GM19099 (cell line): Measurements from ENCODE around the gene STXBP1.

Experiments
- POLR2A ChIP-seq: IDR thresholded peaks from 3 replicates; pipeline ENCODE4 v1.6.1; 2011; ENCODE audit warnings: low read depth; ENCODE audit not compliant: insufficient read length; ENCODE audit errors: extremely low read depth

Gene STXBP1

DNA sequence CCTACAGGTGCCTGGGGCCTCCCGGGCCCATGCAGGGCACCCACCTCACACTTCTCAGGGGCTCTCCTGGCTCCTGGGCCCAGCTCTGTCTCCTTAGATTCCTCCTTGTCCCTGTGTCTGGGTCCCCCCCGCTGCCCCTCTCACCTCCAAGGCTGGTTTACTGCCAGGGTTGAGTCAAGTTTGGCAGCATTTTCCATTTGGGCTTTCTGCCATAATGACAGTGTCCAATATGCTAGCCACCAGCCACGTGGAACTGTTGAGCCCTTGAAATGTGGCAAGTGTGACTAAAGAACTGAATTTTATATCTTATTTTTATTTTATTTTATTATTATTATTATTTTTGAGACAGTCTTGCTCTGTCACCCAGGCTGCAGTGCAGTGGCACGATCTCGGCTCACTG lies 105.7 kb downstream of the STXBP1 start:
- no peak for TF ChIP-seq POLR2A

- TF ChIP-seq POLR2A, result no peak
Observed at GRCh38 chr9:127720031-127720864, 108.2 kb downstream of the STXBP1 start.

GRCh38 chr9:127720865-127721227 lies 108.8 kb downstream of the STXBP1 start:
- no peak for TF ChIP-seq POLR2A

DNA sequence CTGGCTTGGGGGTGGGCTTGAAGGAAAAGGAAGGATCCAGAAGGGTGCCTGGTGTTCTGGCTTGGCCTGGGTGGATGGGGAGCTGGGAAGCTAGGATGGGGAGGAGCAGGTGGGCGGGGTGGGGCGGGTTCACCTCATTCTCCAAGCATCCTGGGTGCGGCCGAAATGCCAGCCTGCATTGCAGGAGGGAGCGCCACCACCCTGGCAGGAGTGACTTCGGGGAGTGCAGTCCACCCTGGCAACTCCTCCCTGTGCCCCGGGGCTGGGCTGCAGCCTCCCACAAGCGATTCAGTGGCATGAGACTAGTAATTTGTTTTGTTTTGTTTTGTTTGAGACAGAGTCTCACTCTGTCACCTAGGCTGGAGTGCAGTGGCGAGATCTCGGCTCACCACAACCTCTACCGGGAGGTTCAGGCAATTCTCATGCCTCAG lies 109.3 kb downstream of the STXBP1 start:
- TF ChIP-seq POLR2A, result no peak

DNA sequence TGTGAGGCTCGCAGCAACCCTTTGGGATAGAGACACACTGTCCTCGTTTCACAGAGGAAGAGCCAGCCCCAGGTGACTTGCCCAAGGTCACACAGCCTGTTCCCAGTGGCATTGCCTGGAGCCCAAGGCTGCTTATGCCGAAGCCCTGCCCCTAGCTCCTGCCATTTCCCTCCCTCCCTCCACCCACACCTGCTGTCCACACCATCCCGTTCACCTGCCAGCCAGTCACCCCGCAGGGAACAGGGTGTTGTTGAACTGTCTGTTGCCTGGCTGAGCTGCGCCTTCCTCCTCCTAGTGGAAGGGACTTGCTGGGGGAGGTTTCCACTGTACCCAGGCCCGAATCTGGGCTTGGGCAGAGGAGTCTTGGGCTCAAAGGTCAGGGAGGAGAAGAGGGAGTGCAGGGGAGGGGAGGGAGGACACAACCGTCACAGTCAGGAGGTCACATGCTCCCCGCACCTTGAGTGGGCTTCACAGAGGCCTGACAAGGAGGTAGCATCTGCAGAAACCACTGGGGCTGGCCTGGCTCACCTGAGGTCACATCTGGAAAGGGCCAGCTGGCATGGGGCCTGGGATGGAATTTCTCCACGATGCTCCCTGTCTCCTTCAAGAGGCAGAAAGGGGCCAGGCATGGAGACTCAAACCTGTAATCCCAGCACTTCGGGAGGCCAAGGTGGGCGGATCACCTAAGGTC lies 110.1 kb downstream of the STXBP1 start:
- no peak for TF ChIP-seq POLR2A

GRCh38 chr9:127723013-127723412 lies 110.9 kb downstream of the STXBP1 start:
- TF ChIP-seq POLR2A, result no peak

DNA sequence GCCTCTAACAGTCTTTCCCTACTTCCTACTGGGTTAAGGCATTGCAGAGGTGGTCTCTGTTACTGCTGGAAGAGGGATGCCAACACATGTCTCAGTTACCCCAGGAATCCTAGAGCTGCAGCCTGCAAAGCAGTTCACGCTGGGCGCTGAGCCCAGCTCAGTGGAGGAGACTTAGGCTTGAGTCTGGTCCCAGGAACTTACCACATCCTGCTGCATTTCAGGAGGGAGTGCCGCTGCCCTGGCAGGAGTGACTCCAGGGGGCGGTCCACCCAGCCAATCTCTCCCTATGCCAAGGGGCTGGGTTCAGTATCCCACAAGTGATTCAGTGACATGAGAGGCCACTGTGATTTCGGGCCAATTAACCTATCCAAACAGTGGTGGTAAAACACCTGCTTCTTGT lies 111.4 kb downstream of the STXBP1 start:
- no peak for TF ChIP-seq POLR2A

- no peak for TF ChIP-seq POLR2A
Observed at GRCh38 chr9:127724012-127724411, 111.9 kb downstream of the STXBP1 start.

DNA sequence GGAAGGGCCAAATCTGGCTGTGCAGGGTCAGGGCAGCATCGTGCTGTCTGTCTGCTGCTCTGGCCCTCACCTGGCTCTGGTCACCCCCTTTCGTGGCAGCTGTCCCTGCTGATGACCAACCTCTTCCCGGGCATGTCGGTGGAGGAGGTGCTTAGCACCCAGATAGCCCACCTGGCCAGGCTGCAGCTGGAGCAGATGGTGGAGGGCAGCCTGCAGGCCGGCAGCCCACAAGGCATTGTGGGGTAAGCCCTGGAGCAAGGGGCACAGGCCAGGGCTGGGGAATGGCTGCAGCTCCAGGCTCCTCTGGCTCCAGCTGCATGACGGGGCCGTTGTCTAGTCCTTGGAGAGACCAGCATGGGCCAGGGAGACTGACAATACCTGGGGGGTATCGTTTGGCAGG lies 114.8 kb downstream of the STXBP1 start:
- TF ChIP-seq POLR2A, result no peak

- TF ChIP-seq POLR2A, result no peak
Observed at GRCh38 chr9:127728808-127729207, 116.7 kb downstream of the STXBP1 start.

- no peak for TF ChIP-seq POLR2A
Observed at GRCh38 chr9:127729522-127730256, 117.6 kb downstream of the STXBP1 start.

DNA sequence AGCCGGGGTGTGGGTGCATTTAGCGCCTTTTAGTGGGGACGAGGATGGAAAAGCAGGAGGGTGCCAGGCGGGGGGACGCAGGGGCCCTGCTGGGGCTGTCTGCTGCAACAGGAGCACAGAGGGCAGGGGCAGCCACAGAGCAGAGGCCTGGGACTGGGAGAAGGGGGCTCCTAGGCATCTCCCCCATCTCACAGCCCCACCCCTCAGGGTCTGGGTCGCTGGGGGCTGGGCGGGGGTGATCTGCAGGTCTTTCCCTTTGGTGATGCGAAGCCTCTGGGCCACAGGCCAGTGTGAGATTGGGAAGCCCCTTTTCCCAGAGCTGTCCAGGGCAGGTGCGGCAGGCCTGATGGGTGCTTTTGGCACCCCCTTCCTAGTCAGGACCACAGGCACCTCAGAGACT lies 118.2 kb downstream of the STXBP1 start:
- TF ChIP-seq POLR2A, result no peak

GRCh38 chr9:127730799-127731410 lies 118.8 kb downstream of the STXBP1 start:
- no peak for TF ChIP-seq POLR2A

GRCh38 chr9:127731938-127732337 lies 119.9 kb downstream of the STXBP1 start:
- no peak for TF ChIP-seq POLR2A

- TF ChIP-seq POLR2A, result no peak
Observed at GRCh38 chr9:127732444-127732843, 120.4 kb downstream of the STXBP1 start.
